Thyroid gland (tissue), 4 donors: Measurements from ENCODE around the gene KLHDC4.

Experiments used
- CTCF ChIP-seq, 6 experiments: fragments of 200-600 bp in 3 of 6; fragments of 450-650 bp in 3 of 6; sonication (generic) in 3 of 6; IDR thresholded peaks; one replicate each; pipeline ENCODE4 v1.5.1; 2016 to 2019; ENCODE audit warnings: antibody characterized with exemption in 6 of 6, mild to moderate bottlenecking in 2 of 6, inconsistent platforms in 1 of 6, moderate library complexity in 1 of 6
- POLR2A ChIP-seq, 2 donors: fragments of 450-650 bp; IDR thresholded peaks; one replicate each; pipeline ENCODE4 v1.6.1; 2017; ENCODE audit warnings: antibody characterized with exemption in 2 of 2, mild to moderate bottlenecking in 2 of 2, moderate library complexity in 1 of 2

GRCh38 chr16:87685405-87685755 lies 80.4 kb downstream of the KLHDC4 start:
- no peak for TF ChIP-seq CTCF (IDR thresholded peaks at IDR 0.05)
- TF ChIP-seq POLR2A (IDR thresholded peaks at IDR 0.05), result no peak
